HEK293T (cell line): Measurements from ENCODE around the gene SCGB3A2.

ENCODE experiments used
- ARNT ChIP-seq: fragments of 450-650 bp; IDR thresholded peaks from 2 replicates; pipeline ENCODE4 v1.6.1; 2017; ENCODE audit warnings: mild to moderate bottlenecking
- BHLHE40 ChIP-seq: fragments of 450-650 bp; IDR thresholded peaks from 2 replicates; pipeline ENCODE4 v1.6.1; 2016; ENCODE audit warnings: mild to moderate bottlenecking, moderate library complexity, borderline replicate concordance
- ELF4 ChIP-seq: fragments of 450-650 bp; IDR thresholded peaks from 2 replicates; pipeline ENCODE4 v1.6.1; 2017; ENCODE audit warnings: antibody characterized with exemption
- FOXA1 ChIP-seq: fragments of 450-650 bp; IDR thresholded peaks from 2 replicates; pipeline ENCODE4 v1.6.1; 2016; ENCODE audit warnings: mild to moderate bottlenecking
- FOXK2 ChIP-seq: fragments of 450-650 bp; IDR thresholded peaks from 2 replicates; pipeline ENCODE4 v1.6.1; 2016; ENCODE audit warnings: mild to moderate bottlenecking
- FOXM1 ChIP-seq: fragments of 450-650 bp; IDR thresholded peaks from 2 replicates; pipeline ENCODE4 v1.6.1; 2017; ENCODE audit warnings: mild to moderate bottlenecking, borderline replicate concordance
- HDGF ChIP-seq: fragments of 450-650 bp; IDR thresholded peaks from 2 replicates; pipeline ENCODE4 v1.6.1; 2017; ENCODE audit warnings: antibody characterized with exemption, borderline replicate concordance
- L3MBTL2 ChIP-seq: fragments of 450-650 bp; conservative IDR thresholded peaks from 2 replicates; pipeline ENCODE4 v1.6.1; 2016; ENCODE audit warnings: mild to moderate bottlenecking
- NFRKB ChIP-seq: fragments of 450-650 bp; IDR thresholded peaks from 2 replicates; pipeline ENCODE4 v1.6.1; 2016; ENCODE audit warnings: mild to moderate bottlenecking, moderate library complexity
- PKNOX1 ChIP-seq: fragments of 450-650 bp; IDR thresholded peaks from 2 replicates; pipeline ENCODE4 v1.6.1; 2016
- SP1 ChIP-seq: fragments of 450-650 bp; IDR thresholded peaks from 2 replicates; pipeline ENCODE4 v1.6.1; 2017
- SUZ12 ChIP-seq: fragments of 450-650 bp; IDR thresholded peaks from 2 replicates; pipeline ENCODE4 v1.6.1; 2016; ENCODE audit warnings: mild to moderate bottlenecking
- TARDBP ChIP-seq: fragments of 450-650 bp; IDR thresholded peaks from 2 replicates; pipeline ENCODE4 v1.6.1; 2016
- ZNF384 ChIP-seq: fragments of 450-650 bp; IDR thresholded peaks from 2 replicates; pipeline ENCODE4 v1.6.1; 2016

- TF ChIP-seq L3MBTL2 (no peak), PKNOX1 (no peak), SUZ12 (no peak), BHLHE40 (no peak), ARNT (no peak), HDGF (no peak), SP1 (no peak), FOXM1 (no peak), ZNF384 (no peak), ELF4 (no peak), TARDBP (no peak), FOXK2 (no peak), NFRKB (no peak), FOXA1 (no peak)
Observed at GRCh38 chr5:147835386-147835798, 43.1 kb upstream of the SCGB3A2 start.
